GM21390 (cell line): ENCODE data around the gene XYLB.
"Not testable (repeated sequence)": the region's sequence is repeated elsewhere in the genome, so short reads cannot be mapped to it uniquely, and the experiment has no call there.

Source experiments
- ATAC-seq: cut with Tn5 transposase; IDR thresholded peaks from one replicate; pipeline ENCODE4 v1.9.1; 2021; ENCODE audit not compliant: unreplicated experiment

The XYLB gene

GRCh38 chr3:38386992-38387750 is 40.6 kb downstream of the XYLB start:
- no peak for ATAC-seq

GRCh38 chr3:38387862-38388261 is 41.3 kb downstream of the XYLB start:
- no peak for ATAC-seq

- no peak for ATAC-seq
Observed at GRCh38 chr3:38392604-38393163, 46.1 kb downstream of the XYLB start.

DNA sequence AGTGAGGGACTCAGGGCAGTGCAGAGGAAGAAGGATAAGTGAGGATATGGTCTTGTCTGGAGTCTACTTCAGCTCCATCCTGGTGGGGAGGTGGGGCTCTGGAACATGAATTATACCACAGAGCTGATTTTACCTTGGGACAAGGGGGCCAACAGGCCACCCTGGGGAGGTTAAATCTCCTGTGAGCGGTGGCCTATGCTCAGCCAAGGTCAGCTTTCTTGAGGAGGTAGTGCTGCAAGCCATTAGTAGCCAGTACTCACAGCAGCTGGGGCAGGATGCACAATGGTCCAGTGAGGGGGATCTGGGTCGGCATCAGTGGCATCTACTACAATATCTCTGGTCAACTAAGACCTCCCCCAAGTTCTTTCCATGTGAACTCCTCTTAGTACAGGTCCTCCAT is 49.7 kb downstream of the XYLB start:
- ATAC-seq = no peak

DNA sequence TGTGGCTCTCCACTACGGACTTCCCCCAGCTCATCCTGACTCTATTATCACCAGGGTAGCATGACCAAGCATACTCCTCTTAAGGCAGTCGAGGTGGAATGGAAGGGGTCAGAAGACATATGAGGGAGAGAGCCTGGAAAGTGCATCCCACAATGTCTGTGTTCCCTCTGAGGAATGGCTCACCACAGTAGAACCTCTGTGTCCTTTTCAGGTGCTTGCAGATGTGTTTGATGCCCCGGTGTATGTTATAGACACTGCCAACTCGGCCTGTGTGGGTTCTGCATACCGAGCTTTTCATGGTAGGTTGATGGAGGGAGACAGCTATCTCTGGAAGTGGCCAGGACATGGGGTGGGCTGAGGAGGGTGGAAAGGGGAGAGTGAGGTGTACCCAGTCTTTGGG is 50.3 kb downstream of the XYLB start:
- no peak for ATAC-seq

DNA sequence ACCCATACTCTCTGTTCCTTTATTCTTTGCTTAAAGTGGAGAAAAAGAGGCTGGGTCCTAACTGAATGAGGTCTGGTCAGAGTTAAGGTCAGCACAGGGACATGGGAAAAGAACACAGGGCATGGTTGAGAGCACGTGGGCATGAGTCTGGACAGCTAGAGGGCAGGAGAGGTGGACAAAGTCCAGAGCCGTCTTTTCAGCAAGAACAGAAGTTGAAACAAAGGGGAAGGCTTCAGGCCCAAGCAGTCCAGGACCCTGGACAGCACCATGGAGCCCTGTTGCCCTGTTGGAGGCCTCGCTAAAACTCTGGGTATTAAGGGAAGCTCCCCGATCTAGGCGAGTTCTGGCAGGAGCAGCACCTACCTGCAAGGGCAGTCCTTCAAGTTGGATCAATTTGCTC is 50.7 kb downstream of the XYLB start:
- no peak for ATAC-seq

DNA sequence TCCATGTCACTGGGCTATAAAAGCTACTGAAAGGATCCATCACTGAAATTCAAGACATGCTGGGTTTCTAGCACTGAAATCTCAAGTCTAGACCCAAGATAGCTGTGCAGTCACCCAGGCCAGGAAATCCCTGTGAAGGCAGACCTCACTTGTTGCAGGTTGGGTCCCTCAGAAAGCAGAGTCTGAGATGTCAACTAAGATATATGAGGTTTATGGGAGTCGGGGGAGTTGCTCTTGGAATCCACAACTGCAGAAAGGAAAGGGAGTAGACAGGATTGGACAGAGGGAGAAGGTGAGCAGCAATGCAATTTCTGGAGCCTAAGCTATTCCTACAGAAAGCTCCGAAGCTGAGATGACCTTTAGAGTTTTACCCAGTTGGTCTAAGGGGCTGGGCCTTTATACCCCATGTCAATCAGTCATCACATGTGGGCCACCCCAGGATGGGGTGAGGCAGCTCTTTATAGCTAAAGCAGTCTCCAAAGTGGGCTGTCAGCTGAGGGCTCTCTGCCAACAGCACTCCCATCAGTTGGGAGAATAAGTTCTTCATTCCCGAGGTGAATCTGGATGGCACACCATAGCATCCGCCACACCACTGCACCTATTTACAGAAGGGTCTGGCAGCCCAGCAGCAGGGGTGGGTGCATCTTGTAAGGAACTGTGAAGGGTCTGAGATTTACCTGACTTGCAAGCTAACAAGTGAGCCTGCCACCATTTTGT is 54.8 kb downstream of the XYLB start:
- ATAC-seq = no peak

- no peak for ATAC-seq
Observed at GRCh38 chr3:38404286-38404685, 57.7 kb downstream of the XYLB start.

- ATAC-seq = no peak
Observed at GRCh38 chr3:38411591-38411990, 65.0 kb downstream of the XYLB start.

DNA sequence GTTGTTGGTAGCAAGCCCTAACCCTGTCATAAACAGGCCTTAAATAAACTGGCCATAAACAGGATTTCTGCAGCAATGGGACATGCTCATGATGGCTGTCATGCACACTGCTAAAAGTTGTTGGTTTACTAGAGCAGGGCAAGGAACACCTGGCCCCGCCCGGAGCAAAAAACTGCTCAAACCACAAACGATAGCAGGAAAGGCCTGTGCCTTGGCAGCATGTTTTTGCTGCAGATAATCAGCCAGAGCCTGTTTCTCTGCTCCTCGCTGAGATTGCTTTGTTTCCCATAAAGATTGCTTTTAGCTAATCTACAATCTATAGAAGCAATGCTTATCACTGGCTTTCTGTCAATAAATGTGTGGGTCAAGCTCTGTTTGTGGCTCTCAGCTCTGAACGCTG is 74.2 kb downstream of the XYLB start:
- not testable (repeated sequence) for ATAC-seq

- ATAC-seq = no peak
Observed at GRCh38 chr3:38421679-38422336, 75.2 kb downstream of the XYLB start.

DNA sequence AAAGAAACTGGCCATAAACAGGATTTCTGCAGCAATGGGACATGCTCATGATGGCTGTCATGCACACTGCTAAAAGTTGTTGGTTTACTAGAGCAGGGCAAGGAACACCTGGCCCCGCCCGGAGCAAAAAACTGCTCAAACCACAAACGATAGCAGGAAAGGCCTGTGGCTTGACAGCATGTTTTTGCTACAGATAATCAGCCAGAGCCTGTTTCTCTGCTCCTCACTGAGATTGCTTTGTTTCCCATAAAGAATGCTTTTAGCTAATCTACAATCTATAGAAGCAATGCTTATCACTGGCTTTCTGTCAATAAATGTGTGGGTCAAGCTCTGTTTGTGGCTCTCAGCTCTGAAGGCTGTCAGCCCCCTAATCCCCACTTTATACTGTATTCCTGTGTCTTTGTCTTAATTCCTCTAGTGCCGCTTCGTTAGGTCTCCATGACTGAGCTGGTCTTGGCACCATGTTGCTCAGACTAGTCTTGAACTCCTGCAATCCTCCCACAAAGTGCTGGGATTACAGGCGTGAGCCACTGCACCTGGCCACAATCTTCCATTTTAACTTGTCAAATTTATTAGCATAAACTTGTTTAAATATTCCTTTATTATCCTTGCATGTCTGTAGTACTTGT is 80.3 kb downstream of the XYLB start:
- ATAC-seq = not testable (repeated sequence)

DNA sequence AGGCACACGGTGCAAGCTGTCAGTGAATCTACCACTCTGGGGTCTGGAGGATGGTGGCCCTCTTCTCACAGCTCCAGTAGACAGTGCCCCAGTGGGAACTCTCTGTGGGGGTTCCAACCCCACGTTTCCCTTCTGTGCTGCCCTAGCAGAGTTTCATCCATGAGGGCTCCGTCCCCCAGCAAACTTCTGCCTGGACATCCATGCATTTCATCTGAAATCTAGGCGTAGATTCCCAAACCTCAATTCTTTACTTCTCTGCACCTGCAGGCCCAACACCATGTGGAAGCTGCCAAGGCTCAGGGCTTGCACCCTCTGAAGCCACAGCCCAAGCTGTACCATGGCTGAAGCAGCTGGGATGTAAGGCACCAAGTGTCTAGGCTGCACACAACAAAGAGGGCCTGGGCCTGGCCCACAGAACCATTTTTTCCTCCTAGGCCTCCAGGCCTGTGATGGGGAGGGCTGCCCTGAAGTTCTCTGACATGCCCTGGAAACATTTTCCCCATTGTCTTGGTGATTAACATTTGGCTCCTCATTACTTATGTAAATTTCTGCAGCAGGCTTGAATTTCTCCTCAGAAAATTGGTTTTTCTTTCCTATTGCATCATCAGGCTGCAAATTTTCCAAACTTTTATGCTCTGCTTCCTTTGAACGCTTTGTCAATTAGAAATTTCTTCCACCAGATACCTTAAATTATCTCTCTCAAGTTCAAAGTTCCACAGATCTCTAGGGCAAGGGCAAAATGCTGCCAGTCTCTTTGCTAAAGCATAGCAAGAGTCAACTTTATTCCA is 86.5 kb downstream of the XYLB start:
- not testable (repeated sequence) for ATAC-seq

- ATAC-seq = not testable (repeated sequence)
Observed at GRCh38 chr3:38433661-38434060, 87.1 kb downstream of the XYLB start.

- not testable (repeated sequence) for ATAC-seq
Observed at GRCh38 chr3:38438436-38439069, 92.0 kb downstream of the XYLB start.

GRCh38 chr3:38443205-38443604 is 96.6 kb downstream of the XYLB start:
- not testable (repeated sequence) for ATAC-seq

- ATAC-seq = no peak
Observed at GRCh38 chr3:38446085-38446686, 99.6 kb downstream of the XYLB start.

DNA sequence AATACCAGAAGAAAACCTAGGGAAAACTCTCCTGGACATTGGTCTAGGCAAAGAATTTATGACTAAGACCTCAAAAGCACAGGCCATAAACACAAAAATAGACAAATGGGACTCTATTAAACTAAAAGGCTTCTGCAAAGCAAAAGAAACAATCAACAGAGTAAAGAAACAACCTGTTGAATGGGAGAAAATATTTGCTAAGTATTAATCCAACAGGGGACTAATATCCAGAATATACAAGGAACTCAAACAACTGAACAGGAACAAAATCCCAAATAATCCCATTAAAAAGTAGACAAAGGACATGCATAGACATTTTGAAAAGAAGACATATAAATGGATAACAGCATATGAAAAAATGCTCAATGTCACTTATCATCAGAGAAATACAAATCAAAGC is 100.2 kb downstream of the XYLB start:
- ATAC-seq = no peak

DNA sequence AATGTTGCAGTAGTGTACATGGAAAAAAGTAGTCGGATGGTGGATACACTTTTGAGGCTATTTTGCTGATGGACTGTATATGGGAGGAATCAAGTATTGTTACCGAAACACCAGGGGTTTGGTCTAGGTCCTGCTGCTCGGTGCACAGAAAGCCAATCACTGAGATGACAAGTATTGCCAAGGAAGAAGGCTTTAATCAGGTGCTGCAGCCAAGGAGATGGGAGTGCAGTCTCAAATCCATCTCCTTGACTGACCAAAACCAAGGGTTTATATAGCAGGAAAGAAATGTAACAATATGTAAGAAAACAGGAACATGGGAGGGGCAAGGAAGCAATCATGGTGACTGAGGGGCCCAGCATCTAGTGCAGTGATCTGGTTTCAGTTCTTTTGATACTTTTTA is 104.3 kb downstream of the XYLB start:
- no peak for ATAC-seq
